Smooth muscle cell (in vitro differentiated cells): ENCODE results near the gene BBS12. TPM values are rescaled to one million over a fixed set of nuclear protein-coding genes. Genes with fewer than 3 reads are reported as not detected.

ENCODE experiments used
- DNase-seq: peaks from one replicate; lab custom pipeline; 2025; ENCODE audit not compliant: unreplicated experiment; lab: John Stamatoyannopoulos, UW
- H2AFZ ChIP-seq: fragments of 200-600 bp; sonication (generic); 2 replicates; pipeline ENCODE4 v1.6.0; 2016; ENCODE audit warnings: antibody characterized with exemption, low read depth, mild to moderate bottlenecking
- H3F3A ChIP-seq: fragments of 200-600 bp; sonication (generic); 2 replicates; pipeline ENCODE4 v1.6.0; 2017; ENCODE audit warnings: antibody characterized with exemption, low read depth
- H3K27ac ChIP-seq: fragments of 200-600 bp; sonication (generic); 2 replicates; pipeline ENCODE4 v1.5.1; 2016; ENCODE audit warnings: low read depth, mild to moderate bottlenecking
- H3K27me3 ChIP-seq: fragments of 200-600 bp; sonication (generic); 2 replicates; pipeline ENCODE4 v1.6.1; 2016; ENCODE audit warnings: low read depth, mild to moderate bottlenecking
- H3K36me3 ChIP-seq: fragments of 200-600 bp; sonication (generic); 2 replicates; pipeline ENCODE4 v1.5.1; 2016; ENCODE audit warnings: low read depth
- H3K4me1 ChIP-seq: fragments of 200-600 bp; sonication (generic); 2 replicates; pipeline ENCODE4 v1.5.1; 2016; ENCODE audit warnings: low read depth
- H3K4me2 ChIP-seq: fragments of 200-600 bp; sonication (generic); 2 replicates; pipeline ENCODE4 v1.6.0; 2016; ENCODE audit warnings: mild to moderate bottlenecking
- H3K4me3 ChIP-seq: fragments of 200-600 bp; sonication (generic); 2 replicates; pipeline ENCODE4 v1.5.1; 2016; ENCODE audit warnings: mild to moderate bottlenecking
- H3K79me2 ChIP-seq: fragments of 200-600 bp; sonication (generic); 2 replicates; pipeline ENCODE4 v1.6.0; 2016; ENCODE audit warnings: low read depth, mild to moderate bottlenecking
- H3K9ac ChIP-seq: fragments of 200-600 bp; sonication (generic); 2 replicates; pipeline ENCODE4 v1.6.0; 2016; ENCODE audit warnings: low read depth
- H3K9me3 ChIP-seq: fragments of 200-600 bp; sonication (generic); replicated peaks from 2 replicates; pipeline ENCODE4 v1.5.1; 2016; ENCODE audit warnings: low read depth
- H4K20me1 ChIP-seq: fragments of 200-600 bp; sonication (generic); 2 replicates; pipeline ENCODE4 v1.6.0; 2016; ENCODE audit warnings: low read depth
- WGBS: methylation state at CpG from one replicate; pipeline ENCODE4 v1.1.7; 2016; ENCODE audit warnings: low lambda C conversion rate; 5-methylcytosine and 5-hydroxymethylcytosine counted together
- polyA plus RNA-seq: library from polyadenylated mRNA; unstranded; fragments of >200 nt; fragmentation: Nextera tagmentation; extraction: Ambion mirVana; gene quantifications from 2 replicates; pipeline ENCODE4 v1.2.1, GENCODE V29; 2016
- total RNA-seq: library from RNA; depleted of rRNA; stranded (reverse); fragments of >200 nt; gene quantifications from 2 replicates; pipeline ENCODE4 v1.2.3, GENCODE V29; 2014
- TF ChIP-seq, protein P1 (sequence below): fragments of 200-600 bp; sonication (generic); IDR thresholded peaks from 2 replicates; pipeline ENCODE4 v1.5.1; 2017; ENCODE audit warnings: borderline replicate concordance, mild to moderate bottlenecking, antibody characterized with exemption; ENCODE audit not compliant: insufficient read depth, poor library complexity, severe bottlenecking

The BBS12 gene
- total and polyA plus RNA-seq, 2 experiments from 2014 or later, result 3.6 to 3.7 TPM

DNA sequence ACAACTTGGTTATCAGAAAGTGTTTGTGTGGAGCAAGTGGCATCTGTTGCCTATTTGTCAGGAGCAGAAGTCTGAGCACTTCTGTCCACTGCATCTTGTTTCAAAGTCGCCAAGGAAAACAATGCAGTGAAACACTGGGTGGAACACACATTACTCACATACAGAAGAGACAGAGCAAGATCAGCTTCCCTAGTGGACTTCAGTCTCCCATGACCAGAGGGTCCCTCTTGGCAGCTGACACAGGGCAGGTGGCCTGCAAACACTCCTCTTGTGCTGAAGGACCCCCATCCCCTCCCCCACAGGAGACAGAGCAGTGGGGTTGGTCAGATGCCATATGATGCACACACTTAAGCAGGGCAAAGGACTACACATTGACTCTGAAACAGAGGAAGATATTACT, 3.6 kb upstream of the BBS12 start:
- Histone ChIP-seq H3K79me2 (peaks cover 3% of the 10 kb centered on the region), H3K27me3 (no peaks in the 10 kb centered on the region), H3F3A (no peaks in the 10 kb centered on the region), H2AFZ (no peak overlapping the region), H3K27ac (no peak overlapping the region), H3K36me3 (no peaks in the 10 kb centered on the region), H3K4me2 (no peak overlapping the region), H3K9me3 (no peaks in the 10 kb centered on the region), H3K4me3 (no peak overlapping the region), H3K9ac (no peak overlapping the region), H3K4me1 (peaks cover 13% of the 10 kb centered on the region), H4K20me1 (no peaks in the 10 kb centered on the region)
- TF ChIP-seq, protein P1, sequence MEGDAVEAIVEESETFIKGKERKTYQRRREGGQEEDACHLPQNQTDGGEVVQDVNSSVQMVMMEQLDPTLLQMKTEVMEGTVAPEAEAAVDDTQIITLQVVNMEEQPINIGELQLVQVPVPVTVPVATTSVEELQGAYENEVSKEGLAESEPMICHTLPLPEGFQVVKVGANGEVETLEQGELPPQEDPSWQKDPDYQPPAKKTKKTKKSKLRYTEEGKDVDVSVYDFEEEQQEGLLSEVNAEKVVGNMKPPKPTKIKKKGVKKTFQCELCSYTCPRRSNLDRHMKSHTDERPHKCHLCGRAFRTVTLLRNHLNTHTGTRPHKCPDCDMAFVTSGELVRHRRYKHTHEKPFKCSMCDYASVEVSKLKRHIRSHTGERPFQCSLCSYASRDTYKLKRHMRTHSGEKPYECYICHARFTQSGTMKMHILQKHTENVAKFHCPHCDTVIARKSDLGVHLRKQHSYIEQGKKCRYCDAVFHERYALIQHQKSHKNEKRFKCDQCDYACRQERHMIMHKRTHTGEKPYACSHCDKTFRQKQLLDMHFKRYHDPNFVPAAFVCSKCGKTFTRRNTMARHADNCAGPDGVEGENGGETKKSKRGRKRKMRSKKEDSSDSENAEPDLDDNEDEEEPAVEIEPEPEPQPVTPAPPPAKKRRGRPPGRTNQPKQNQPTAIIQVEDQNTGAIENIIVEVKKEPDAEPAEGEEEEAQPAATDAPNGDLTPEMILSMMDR, result no peak
- 86% methylated on average over 1 of the region's 1 CpG for WGBS
- no peak for DNase-seq

DNA sequence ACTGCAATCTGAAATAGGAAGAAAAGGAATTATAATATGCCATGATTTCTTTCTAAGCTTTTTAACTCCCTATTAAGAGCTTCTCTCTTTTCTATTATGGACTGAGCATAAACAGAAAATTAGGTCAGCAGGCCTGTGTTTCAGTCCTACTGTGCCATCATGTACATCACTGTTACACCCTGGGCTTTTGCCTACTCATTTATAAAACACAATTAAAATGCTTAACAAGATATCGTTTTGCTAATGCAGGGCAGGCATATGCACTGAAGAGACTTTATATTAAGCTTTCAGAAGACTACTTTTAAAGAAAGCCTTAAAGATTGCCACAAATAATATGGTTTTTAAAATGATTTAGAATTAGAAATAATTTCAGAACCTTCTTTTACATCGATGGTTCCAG, 828 bp upstream of the BBS12 start:
- H3K9ac ChIP-seq, result peak overlapping the region; percentile 65
- peak overlapping the region; percentile 78 for H3K27ac ChIP-seq
- 55% methylated on average over 2 of the region's 2 CpGs for WGBS

DNA sequence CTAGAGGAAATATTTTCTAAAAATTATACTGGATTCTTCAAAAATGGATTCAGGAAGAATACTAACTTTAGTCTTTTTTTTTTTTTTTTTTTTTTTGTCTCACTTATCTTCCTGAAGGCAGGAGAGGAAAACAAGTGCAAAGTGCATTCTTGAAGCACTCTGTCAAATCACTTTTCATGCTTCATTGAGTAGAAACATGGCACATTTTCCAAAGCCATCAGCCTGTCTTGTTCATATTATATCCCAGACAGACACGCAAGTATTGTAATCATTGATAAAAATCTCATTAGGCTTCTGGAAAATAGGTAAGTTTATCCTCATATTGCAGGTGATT, 1.2 kb downstream of the BBS12 start:
- 100% methylated on average over 1 of the region's 1 CpG for WGBS
- Histone ChIP-seq H3K27ac (peak overlapping the region; percentile 92), H3K4me3 (peak overlapping the region; percentile 71), H3K4me1 (peaks cover 15% of the 10 kb centered on the region), H2AFZ (peak overlapping the region; percentile 94), H3K36me3 (no peaks in the 10 kb centered on the region), H3K9me3 (no peaks in the 10 kb centered on the region), H3K79me2 (peaks cover 17% of the 10 kb centered on the region), H3K4me2 (peak overlapping the region; percentile 91), H3K9ac (no peak overlapping the region), H3K27me3 (no peaks in the 10 kb centered on the region), H4K20me1 (no peaks in the 10 kb centered on the region), H3F3A (no peaks in the 10 kb centered on the region)
- no peak for DNase-seq
- TF ChIP-seq, protein P1, result no peak

More for the DNA sequence above, 828 bp upstream of the BBS12 start:
- DNase-seq, result no peak
- no peaks in the 10 kb centered on the region for H4K20me1 ChIP-seq
- peaks cover 17% of the 10 kb centered on the region for H3K79me2 ChIP-seq
- H3K27me3 ChIP-seq, result no peaks in the 10 kb centered on the region
- H2AFZ ChIP-seq, result peak overlapping the region; percentile 91
- TF ChIP-seq, protein P1, result no peak
- no peaks in the 10 kb centered on the region for H3K36me3 ChIP-seq
- peak overlapping the region; percentile 47 for H3K4me3 ChIP-seq
- no peaks in the 10 kb centered on the region for H3K9me3 ChIP-seq
- H3F3A ChIP-seq, result no peaks in the 10 kb centered on the region
- peaks cover 15% of the 10 kb centered on the region for H3K4me1 ChIP-seq
- peak overlapping the region; percentile 87 for H3K4me2 ChIP-seq

DNA sequence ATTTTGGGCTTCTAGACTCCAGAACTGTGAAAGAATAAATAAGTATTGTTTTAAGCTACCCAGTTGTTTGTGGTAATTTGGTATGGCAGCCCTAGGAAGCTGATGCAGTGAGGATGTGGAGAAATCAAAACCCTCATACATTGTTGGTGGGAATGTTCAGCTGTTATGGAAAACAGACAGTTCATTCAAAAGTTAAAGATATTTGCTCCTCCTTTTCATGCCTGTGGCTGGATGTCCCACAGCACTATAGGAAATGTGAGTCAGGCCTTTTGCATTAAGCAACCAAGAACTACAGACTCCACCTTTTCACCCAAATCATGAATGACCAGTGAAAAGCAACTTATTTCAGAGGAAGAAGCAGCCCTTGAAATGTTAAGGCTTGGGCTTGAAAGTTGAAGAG, 6.7 kb downstream of the BBS12 start:
- Histone ChIP-seq H3K4me2 (peak overlapping the region; percentile 25), H4K20me1 (no peaks in the 10 kb centered on the region), H3K27me3 (no peaks in the 10 kb centered on the region), H3K36me3 (no peaks in the 10 kb centered on the region), H3F3A (no peaks in the 10 kb centered on the region), H3K9me3 (no peaks in the 10 kb centered on the region), H3K27ac (peak overlapping the region; percentile 45), H3K4me1 (no peaks in the 10 kb centered on the region), H3K4me3 (no peak overlapping the region), H2AFZ (no peak overlapping the region), H3K79me2 (peaks cover 11% of the 10 kb centered on the region), H3K9ac (no peak overlapping the region)
- TF ChIP-seq, protein P1, result no peak
- no peak for DNase-seq
